ENCODE measurements around the gene ADPRHL1.
"Not testable (repeated sequence)": the region's sequence is repeated elsewhere in the genome, so short reads cannot be mapped to it uniquely, and the experiment has no call there.

The ADPRHL1 gene

GRCh38 chr13:113471844-113472243 is 18.6 kb upstream of the ADPRHL1 start:
- no peak overlapping the region for H2AFZ ChIP-seq (ENCODE audit: low read length)
- H3K4me2 ChIP-seq (ENCODE audit: low read depth, low read length, poor library complexity, severe bottlenecking), result no peak overlapping the region
- no peak for TF ChIP-seq EZH2phosphoT487 (IDR thresholded peaks at IDR 0.05; ENCODE audit: borderline replicate concordance)
- TF ChIP-seq CTCF (conservative IDR thresholded peaks at IDR 0.05; ENCODE audit: low read length), result no peak
- H3F3A ChIP-seq (ENCODE audit: low read depth), result no peaks in the 10 kb centered on the region
- H3K27me3 ChIP-seq (ENCODE audit: insufficient read depth, low read length, poor library complexity, severe bottlenecking), result no peaks in the 10 kb centered on the region
- H3K9me3 ChIP-seq (ENCODE audit: insufficient read depth, low read depth, low read length), result no peaks in the 10 kb centered on the region
- H3K9ac ChIP-seq (ENCODE audit: low read depth, low read length, poor library complexity, severe bottlenecking), result no peak overlapping the region
- no peaks in the 10 kb centered on the region for H3K4me1 ChIP-seq (ENCODE audit: insufficient read depth, low read length, poor library complexity, severe bottlenecking)
- no peaks in the 10 kb centered on the region for H3K79me2 ChIP-seq (ENCODE audit: insufficient read depth, low read length)
- H3K36me3 ChIP-seq (ENCODE audit: insufficient read depth, low read length), result peaks cover 15% of the 10 kb centered on the region; the same call in 1 of the 2 replicates
- H4K20me1 ChIP-seq (ENCODE audit: insufficient read depth, low read length, poor library complexity, severe bottlenecking), result no peaks in the 10 kb centered on the region
- H3K4me3 ChIP-seq (ENCODE audit: low read length, poor library complexity, severe bottlenecking), result no peak overlapping the region
- H3K9me2 ChIP-seq (replicated peaks; ENCODE audit: low read depth, low read length), result no peaks in the 10 kb centered on the region

GRCh38 chr13:113470635-113471163 is 17.4 kb upstream of the ADPRHL1 start:
- H3K9me3 ChIP-seq (ENCODE audit: insufficient read depth, low read depth, low read length); H3K4me2 ChIP-seq (ENCODE audit: low read depth, low read length, poor library complexity, severe bottlenecking); H3K27me3 ChIP-seq (ENCODE audit: insufficient read depth, low read length, poor library complexity, severe bottlenecking); H3K9me2 ChIP-seq (replicated peaks; ENCODE audit: low read depth, low read length); H3K4me3 ChIP-seq (ENCODE audit: low read length, poor library complexity, severe bottlenecking); H3F3A ChIP-seq (ENCODE audit: low read depth); H3K4me1 ChIP-seq (ENCODE audit: insufficient read depth, low read length, poor library complexity, severe bottlenecking); H2AFZ ChIP-seq (ENCODE audit: low read length); H3K79me2 ChIP-seq (ENCODE audit: insufficient read depth, low read length); H3K9ac ChIP-seq (ENCODE audit: low read depth, low read length, poor library complexity, severe bottlenecking); H4K20me1 ChIP-seq (ENCODE audit: insufficient read depth, low read length, poor library complexity, severe bottlenecking): not testable (repeated sequence)
- H3K36me3 ChIP-seq (ENCODE audit: insufficient read depth, low read length), result peaks cover 12% of the 10 kb centered on the region; the same call in 1 of the 2 replicates

GRCh38 chr13:113470073-113470472 is 16.8 kb upstream of the ADPRHL1 start:
- no peak overlapping the region for H2AFZ ChIP-seq (ENCODE audit: low read length)
- no peak overlapping the region for H3K4me3 ChIP-seq (ENCODE audit: low read length, poor library complexity, severe bottlenecking)
- no peak overlapping the region for H3K9ac ChIP-seq (ENCODE audit: low read depth, low read length, poor library complexity, severe bottlenecking)
- no peak for TF ChIP-seq CTCF (conservative IDR thresholded peaks at IDR 0.05; ENCODE audit: low read length)
- TF ChIP-seq EZH2phosphoT487 (IDR thresholded peaks at IDR 0.05; ENCODE audit: borderline replicate concordance), result no peak
- H3K36me3 ChIP-seq (ENCODE audit: insufficient read depth, low read length), result peaks cover 6% of the 10 kb centered on the region; the same call in 1 of the 2 replicates
- H3K79me2 ChIP-seq (ENCODE audit: insufficient read depth, low read length), result no peaks in the 10 kb centered on the region
- H3K9me2 ChIP-seq (replicated peaks; ENCODE audit: low read depth, low read length), result no peaks in the 10 kb centered on the region
- H3K27me3 ChIP-seq (ENCODE audit: insufficient read depth, low read length, poor library complexity, severe bottlenecking), result no peaks in the 10 kb centered on the region
- no peak overlapping the region for H3K4me2 ChIP-seq (ENCODE audit: low read depth, low read length, poor library complexity, severe bottlenecking)
- no peaks in the 10 kb centered on the region for H3K9me3 ChIP-seq (ENCODE audit: insufficient read depth, low read depth, low read length)
- H3K4me1 ChIP-seq (ENCODE audit: insufficient read depth, low read length, poor library complexity, severe bottlenecking), result no peaks in the 10 kb centered on the region
- H3F3A ChIP-seq (ENCODE audit: low read depth), result no peaks in the 10 kb centered on the region
- no peaks in the 10 kb centered on the region for H4K20me1 ChIP-seq (ENCODE audit: insufficient read depth, low read length, poor library complexity, severe bottlenecking)

GRCh38 chr13:113469582-113469981 is 16.3 kb upstream of the ADPRHL1 start:
- TF ChIP-seq EZH2phosphoT487 (IDR thresholded peaks at IDR 0.05; ENCODE audit: borderline replicate concordance), result no peak
- no peak for TF ChIP-seq CTCF (conservative IDR thresholded peaks at IDR 0.05; ENCODE audit: low read length)
- Histone ChIP-seq H3K4me1 (ENCODE audit: insufficient read depth, low read length, poor library complexity, severe bottlenecking) (no peaks in the 10 kb centered on the region), H3K36me3 (ENCODE audit: insufficient read depth, low read length) (peaks cover 6% of the 10 kb centered on the region; the same call in 1 of the 2 replicates), H3F3A (ENCODE audit: low read depth) (no peaks in the 10 kb centered on the region), H3K79me2 (ENCODE audit: insufficient read depth, low read length) (no peaks in the 10 kb centered on the region), H3K4me2 (ENCODE audit: low read depth, low read length, poor library complexity, severe bottlenecking) (no peak overlapping the region), H3K4me3 (ENCODE audit: low read length, poor library complexity, severe bottlenecking) (no peak overlapping the region), H3K27me3 (ENCODE audit: insufficient read depth, low read length, poor library complexity, severe bottlenecking) (no peaks in the 10 kb centered on the region), H3K9ac (ENCODE audit: low read depth, low read length, poor library complexity, severe bottlenecking) (no peak overlapping the region), H3K9me2 (replicated peaks; ENCODE audit: low read depth, low read length) (no peaks in the 10 kb centered on the region), H2AFZ (ENCODE audit: low read length) (no peak overlapping the region), H3K9me3 (ENCODE audit: insufficient read depth, low read depth, low read length) (no peaks in the 10 kb centered on the region), H4K20me1 (ENCODE audit: insufficient read depth, low read length, poor library complexity, severe bottlenecking) (no peaks in the 10 kb centered on the region)

Measured in Loucy (cell line).